GM19193 (cell line): ENCODE measurements around the gene MPST.

ENCODE experiments used
- POLR2A ChIP-seq: IDR thresholded peaks from 4 replicates; pipeline ENCODE4 v1.6.1; 2011; ENCODE audit not compliant: insufficient read depth, insufficient read length; ENCODE audit errors: extremely low read depth

MPST gene

GRCh38 chr22:36991206-36991605 is 28.3 kb upstream of the MPST start:
- TF ChIP-seq POLR2A, result no peak

- TF ChIP-seq POLR2A, result no peak
Observed at GRCh38 chr22:36997746-36998145, 21.8 kb upstream of the MPST start.

GRCh38 chr22:36998620-36999351 is 20.8 kb upstream of the MPST start:
- TF ChIP-seq POLR2A, result no peak

GRCh38 chr22:36999463-36999862 is 20.1 kb upstream of the MPST start:
- TF ChIP-seq POLR2A, result no peak

- TF ChIP-seq POLR2A, result no peak
Observed at GRCh38 chr22:37000676-37001534, 18.6 kb upstream of the MPST start.

GRCh38 chr22:37001826-37002225 is 17.7 kb upstream of the MPST start:
- TF ChIP-seq POLR2A, result no peak

GRCh38 chr22:37002633-37003032 is 16.9 kb upstream of the MPST start:
- no peak for TF ChIP-seq POLR2A

GRCh38 chr22:37007651-37008050 is 11.9 kb upstream of the MPST start:
- no peak for TF ChIP-seq POLR2A

GRCh38 chr22:37008365-37008764 is 11.2 kb upstream of the MPST start:
- no peak for TF ChIP-seq POLR2A

GRCh38 chr22:37009490-37009889 is 10.1 kb upstream of the MPST start:
- TF ChIP-seq POLR2A, result no peak

GRCh38 chr22:37010174-37010573 is 9.4 kb upstream of the MPST start:
- no peak for TF ChIP-seq POLR2A

GRCh38 chr22:37010976-37011375 is 8.6 kb upstream of the MPST start:
- TF ChIP-seq POLR2A, result no peak

- no peak for TF ChIP-seq POLR2A
Observed at GRCh38 chr22:37011472-37011871, 8.1 kb upstream of the MPST start.

- no peak for TF ChIP-seq POLR2A
Observed at GRCh38 chr22:37012262-37012904, 7.2 kb upstream of the MPST start.

- TF ChIP-seq POLR2A, result no peak
Observed at GRCh38 chr22:37012956-37013355, 6.6 kb upstream of the MPST start.
